Activated naive CD4-positive, alpha-beta T cell (primary cell): ENCODE data around the gene STRN4.
A peak's percentile ranks its signal among the peaks of the same experiment; 100 is the strongest.
"Not testable (repeated sequence)": the region's sequence is repeated elsewhere in the genome, so short reads cannot be mapped to it uniquely, and the experiment has no call there.

Source experiments
- DNase-seq, 4 experiments: peaks; one replicate each; lab custom pipeline; 2025; lab: John Stamatoyannopoulos, UW

Gene STRN4

GRCh38 chr19:46746281-46747057, at the start of gene STRN4:
TSS of gene STRN4 (minus strand) at chr19:46746450. CDS start at chr19:46746430, 20 bp downstream.
- peak in 2 of 4 experiments; percentile 34 to 64 for DNase-seq

- peak in 1 of 4 experiments; percentile 5 for DNase-seq
These were observed 45.7 kb upstream of the STRN4 start for GRCh38 chr19:46791944-46792343.

GRCh38 chr19:46789371-46789770, 43.1 kb upstream of the STRN4 start:
- no peak for DNase-seq

- DNase-seq = no peak
These were observed 42.7 kb upstream of the STRN4 start for GRCh38 chr19:46788968-46789338.

- DNase-seq = peak; percentile 84 to 97 (median 92)
These were observed 42.2 kb upstream of the STRN4 start, which contains the start of gene SLC1A5 for GRCh38 chr19:46788262-46788967. TSS of gene SLC1A5 (minus strand) at chr19:46788594. CDS start at chr19:46787965, 629 bp downstream.

GRCh38 chr19:46787331-46788261, 41.3 kb upstream of the STRN4 start:
- peak in 2 of 4 experiments; percentile 12 to 19 for DNase-seq

GRCh38 chr19:46787040-46787330, 40.7 kb upstream of the STRN4 start:
- no peak for DNase-seq

- peak; percentile 36 to 51 (median 46) for DNase-seq
These were observed 40.2 kb upstream of the STRN4 start for GRCh38 chr19:46786236-46787039.

GRCh38 chr19:46785980-46786235, 39.7 kb upstream of the STRN4 start:
- no peak for DNase-seq

- DNase-seq = no peak
These were observed 39.1 kb upstream of the STRN4 start for GRCh38 chr19:46785054-46785979.

- DNase-seq = peak in 1 of 4 experiments; percentile 8
These were observed 38.2 kb upstream of the STRN4 start for GRCh38 chr19:46784262-46785053.

- no peak for DNase-seq
These were observed 37.4 kb upstream of the STRN4 start for GRCh38 chr19:46783670-46784069.

- DNase-seq = no peak
These were observed 36.2 kb upstream of the STRN4 start for GRCh38 chr19:46782355-46783019.

- DNase-seq = not testable (repeated sequence)
These were observed 31.9 kb upstream of the STRN4 start for GRCh38 chr19:46777956-46778645.

- no peak for DNase-seq
These were observed 31.0 kb upstream of the STRN4 start for GRCh38 chr19:46776927-46777911.

GRCh38 chr19:46775642-46776258, 29.5 kb upstream of the STRN4 start:
- DNase-seq = no peak

- DNase-seq = no peak
These were observed 26.8 kb upstream of the STRN4 start for GRCh38 chr19:46773018-46773399.
